ENCODE measurements around the gene BRD7.

- TF ChIP-seq CTCF (IDR thresholded peaks at IDR 0.05; ENCODE audit: poor library complexity) (no peak), EZH2phosphoT487 (IDR thresholded peaks at IDR 0.05; ENCODE audit: low read depth, severe bottlenecking, unreplicated experiment) (no peak)
These were observed 17.7 kb downstream of the BRD7 start for GRCh38 chr16:50351116-50351515.
